Measurements from ENCODE around the gene PLCL1. TPM values are rescaled to one million over a fixed set of nuclear protein-coding genes. Genes with fewer than 3 reads are reported as not detected.
A peak's percentile ranks its signal among the peaks of the same experiment; 100 is the strongest.

PLCL1 gene
- polyA plus RNA-seq, 1 of the 3 experiments (the other 2 are of a cell fraction), result 7.7 TPM

GRCh38 chr2:197904446-197904845 is 100.1 kb downstream of the PLCL1 start (continued):
- TF ChIP-seq FOXM1 (IDR thresholded peaks at IDR 0.05; ENCODE audit: low read depth), result no peak
- no peak for TF ChIP-seq GABPA (IDR thresholded peaks at IDR 0.05; ENCODE audit: low read depth)
- TF ChIP-seq, protein P1, sequence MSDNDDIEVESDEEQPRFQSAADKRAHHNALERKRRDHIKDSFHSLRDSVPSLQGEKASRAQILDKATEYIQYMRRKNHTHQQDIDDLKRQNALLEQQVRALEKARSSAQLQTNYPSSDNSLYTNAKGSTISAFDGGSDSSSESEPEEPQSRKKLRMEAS (IDR thresholded peaks at IDR 0.05; ENCODE audit: low read depth), result no peak
- no peak for TF ChIP-seq RAD21 (IDR thresholded peaks at IDR 0.05; ENCODE audit: low read length)
- TF ChIP-seq POLR2AphosphoS5 (IDR thresholded peaks at IDR 0.05; ENCODE audit: low read depth, low read length), result no peak

DNA sequence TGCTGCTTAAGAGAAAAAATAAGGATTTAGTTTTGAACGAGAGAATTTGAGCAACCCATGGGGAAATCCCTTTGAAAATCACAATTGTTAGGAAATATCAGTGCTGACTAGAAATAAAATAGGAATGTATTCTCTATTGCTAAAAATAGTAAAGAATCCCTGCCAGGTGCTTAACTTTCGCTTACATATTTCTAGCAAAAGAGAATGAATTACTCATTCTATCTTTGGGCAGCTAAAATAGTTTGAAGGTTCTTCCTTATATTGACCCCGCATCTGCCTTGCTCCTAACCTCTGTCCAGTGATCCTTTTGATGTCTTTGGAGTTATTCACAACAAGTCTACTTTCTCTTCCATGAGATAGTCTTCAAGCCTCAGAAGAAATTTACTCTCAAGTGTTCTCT is 103.8 kb downstream of the PLCL1 start:
- H2AFZ ChIP-seq (ENCODE audit: low read depth), result no peak overlapping the region
- peaks cover 0 to 15% of the 10 kb centered on the region in 2 experiments; a peak in 3 of 4 replicates for H3K4me1 ChIP-seq (ENCODE audit: control insufficient read depth in 1 of 2, insufficient read depth in 2 of 2, low read depth in 1 of 2, low read length in 1 of 2)
- TF ChIP-seq ELF1 (IDR thresholded peaks at IDR 0.05), result no peak
- TF ChIP-seq USF1 (IDR thresholded peaks at IDR 0.05; ENCODE audit: borderline replicate concordance, low read depth), result no peak
- no peak for TF ChIP-seq TCF12 (IDR thresholded peaks at IDR 0.05)
- TF ChIP-seq MEF2A (IDR thresholded peaks at IDR 0.05; ENCODE audit: borderline replicate concordance, low read depth), result 0 out of 2 replicates have a peak, but pooled peaks have one; percentile 38
- H4K20me1 ChIP-seq (ENCODE audit: insufficient read depth), result no peaks in the 10 kb centered on the region; the same call in 1 of the 2 replicates
- no peaks in the 10 kb centered on the region for H3K9me3 ChIP-seq
- no peaks in the 10 kb centered on the region for H3K9me2 ChIP-seq
- no peak for DNase-seq
- H3K79me2 ChIP-seq (ENCODE audit: insufficient read depth), result peaks cover 34% of the 10 kb centered on the region
- WGBS (ENCODE audit: low lambda C conversion rate), result 67% methylated on average over 3 of the region's 3 CpGs
- H3K36me3 ChIP-seq (replicated peaks in 1 of 2; ENCODE audit: control insufficient read depth in 1 of 2, insufficient read depth in 2 of 2, low read length in 1 of 2), result no peaks in the 10 kb centered on the region
- H3K4me2 ChIP-seq, result no peak overlapping the region
- H3K27ac ChIP-seq (ENCODE audit: low read depth in 2 of 2, low read length in 1 of 2), result peak overlapping the region in 1 of 2 experiments; percentile 95; a peak in 2 of 4 replicates
- CTCF ChIA-PET, result interaction anchor here (0.8 kb wide), 1 partner anchor 14 kb away, joined by 3 read pairs; no protein-coding TSS in a partner anchor
- H3F3A ChIP-seq (replicated peaks; ENCODE audit: insufficient read depth), result peaks cover 17% of the 10 kb centered on the region
- no peaks in the 10 kb centered on the region for H3K27me3 ChIP-seq (ENCODE audit: insufficient read depth)
- no peak overlapping the region for H3K9ac ChIP-seq
- POLR2A ChIA-PET, result no interaction called here
- no peak overlapping the region for H3K4me3 ChIP-seq (ENCODE audit: low read depth in 2 of 2, low read length in 1 of 2)

DNA sequence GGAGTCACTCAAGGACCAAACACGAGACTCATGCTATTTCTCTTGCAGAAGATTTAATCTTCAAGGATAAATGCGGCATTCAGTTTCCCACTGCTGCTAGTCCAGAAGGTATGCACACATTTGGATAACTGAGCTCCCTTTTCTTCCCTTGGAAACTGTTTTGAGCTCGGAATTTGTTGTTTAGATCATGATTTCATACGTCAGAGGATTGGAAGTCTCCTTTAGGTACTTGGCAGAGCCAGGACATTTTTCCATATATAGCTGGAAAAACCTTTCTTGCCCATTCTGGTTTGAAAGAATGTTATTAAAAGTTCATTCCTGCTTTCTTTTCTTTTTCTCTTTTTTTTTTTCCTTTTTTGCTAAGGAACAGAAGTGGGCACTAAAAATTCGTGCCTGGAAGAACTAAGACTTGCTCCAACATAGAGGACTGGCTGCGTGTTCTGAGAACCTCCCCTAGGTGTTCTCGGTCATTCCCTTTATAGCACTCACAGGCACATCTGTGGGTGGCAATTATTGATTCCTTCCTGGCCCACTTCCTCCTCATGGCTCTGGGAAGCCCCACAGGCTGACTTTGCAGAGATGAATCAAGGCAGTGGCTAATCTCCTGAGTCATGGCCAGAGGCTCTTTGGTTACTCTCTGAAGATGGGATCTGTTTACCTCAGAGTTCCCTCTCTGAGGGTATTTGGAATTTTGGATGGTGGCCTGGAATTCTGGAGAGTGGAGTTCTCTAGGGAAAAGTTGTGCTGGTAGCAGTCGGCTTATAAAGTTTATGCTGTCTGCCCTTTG is 104.8 kb downstream of the PLCL1 start:
- Histone ChIP-seq H3K4me3 (ENCODE audit: low read depth in 2 of 2, low read length in 1 of 2) (no peak overlapping the region), H4K20me1 (ENCODE audit: insufficient read depth) (no peaks in the 10 kb centered on the region; the same call in 1 of the 2 replicates), H3K27me3 (ENCODE audit: insufficient read depth) (no peaks in the 10 kb centered on the region), H3K36me3 (replicated peaks in 1 of 2; ENCODE audit: control insufficient read depth in 1 of 2, insufficient read depth in 2 of 2, low read length in 1 of 2) (no peaks in the 10 kb centered on the region), H3K4me1 (ENCODE audit: control insufficient read depth in 1 of 2, insufficient read depth in 2 of 2, low read depth in 1 of 2, low read length in 1 of 2) (peaks cover 0 to 14% of the 10 kb centered on the region in 2 experiments; a peak in 3 of 4 replicates), H3K9me2 (no peaks in the 10 kb centered on the region), H3K9ac (peak overlapping the region; percentile 46; the same call in 1 of the 2 replicates), H3K79me2 (ENCODE audit: insufficient read depth) (peaks cover 31% of the 10 kb centered on the region), H3K4me2 (peak overlapping the region; percentile 64), H3K9me3 (no peaks in the 10 kb centered on the region), H3F3A (replicated peaks; ENCODE audit: insufficient read depth) (peaks cover 17% of the 10 kb centered on the region), H2AFZ (ENCODE audit: low read depth) (no peak overlapping the region; the same call in 1 of the 2 replicates), H3K27ac (ENCODE audit: low read depth in 2 of 2, low read length in 1 of 2) (peak overlapping the region; percentile 16 to 95; a peak in 3 of 4 replicates)
- ChIA-PET CTCF (no interaction called here), POLR2A (no interaction called here)
- WGBS (ENCODE audit: low lambda C conversion rate), result 43% methylated on average over 7 of the region's 8 CpGs
- no peak for DNase-seq
- TF ChIP-seq TCF12 (IDR thresholded peaks at IDR 0.05) (peak; percentile 77), RFX5 (IDR thresholded peaks at IDR 0.05; ENCODE audit: low read length) (no peak), EP300 (IDR thresholded peaks at IDR 0.05; ENCODE audit: borderline replicate concordance in 1 of 2, low read depth in 1 of 2, low read length in 1 of 2) (peak in 1 of 2 experiments; percentile 51; a peak in 2 of 4 replicates), NFIC (IDR thresholded peaks at IDR 0.05; ENCODE audit: borderline replicate concordance) (peak; percentile 70; the same call in 1 of the 2 replicates), FOXM1 (IDR thresholded peaks at IDR 0.05; ENCODE audit: low read depth) (0 out of 2 replicates have a peak, but pooled peaks have one; percentile 37), GATA2 (CRISPR knock-in tag; IDR thresholded peaks at IDR 0.05) (no peak), TAF1 (IDR thresholded peaks at IDR 0.05; ENCODE audit: borderline replicate concordance, low read depth, low read length) (no peak), MXI1 (IDR thresholded peaks at IDR 0.05; ENCODE audit: low read depth, low read length) (no peak), MEF2A (IDR thresholded peaks at IDR 0.05; ENCODE audit: borderline replicate concordance, low read depth) (peak; percentile 57), FOSL2 (IDR thresholded peaks at IDR 0.05; ENCODE audit: borderline replicate concordance, low read depth) (peak; percentile 73), ZBTB33 (IDR thresholded peaks at IDR 0.05; ENCODE audit: borderline replicate concordance, low read depth) (no peak; the same call in 1 of the 2 replicates), JUND (IDR thresholded peaks at IDR 0.05) (peak; percentile 70), TEAD4 (IDR thresholded peaks at IDR 0.05; ENCODE audit: borderline replicate concordance, insufficient read depth) (peak; percentile 74; the same call in 1 of the 2 replicates)
- TF ChIP-seq, protein P1 (IDR thresholded peaks at IDR 0.05; ENCODE audit: low read depth), result peak; percentile 66
- TF ChIP-seq, protein P2, sequence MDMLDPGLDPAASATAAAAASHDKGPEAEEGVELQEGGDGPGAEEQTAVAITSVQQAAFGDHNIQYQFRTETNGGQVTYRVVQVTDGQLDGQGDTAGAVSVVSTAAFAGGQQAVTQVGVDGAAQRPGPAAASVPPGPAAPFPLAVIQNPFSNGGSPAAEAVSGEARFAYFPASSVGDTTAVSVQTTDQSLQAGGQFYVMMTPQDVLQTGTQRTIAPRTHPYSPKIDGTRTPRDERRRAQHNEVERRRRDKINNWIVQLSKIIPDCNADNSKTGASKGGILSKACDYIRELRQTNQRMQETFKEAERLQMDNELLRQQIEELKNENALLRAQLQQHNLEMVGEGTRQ (IDR thresholded peaks at IDR 0.05; ENCODE audit: borderline replicate concordance, low read depth, low read length), result no peak

Measured in SK-N-SH (cell line).